IPS DF 4.7 (cell line): ENCODE data around the gene C21orf58.

ENCODE experiments used
- DNase-seq: peaks from one replicate; pipeline ENCODE4 v3.0.0-alpha.2; 2013; ENCODE audit warnings: low spot score; ENCODE audit errors: extremely low read depth

C21orf58 gene

GRCh38 chr21:46354046-46354445, 30.4 kb upstream of the C21orf58 start:
- DNase-seq, result no peak

- no peak for DNase-seq
These were observed 29.2 kb upstream of the C21orf58 start for GRCh38 chr21:46352913-46353312.

GRCh38 chr21:46352164-46352515, 28.5 kb upstream of the C21orf58 start:
- no peak for DNase-seq

DNA sequence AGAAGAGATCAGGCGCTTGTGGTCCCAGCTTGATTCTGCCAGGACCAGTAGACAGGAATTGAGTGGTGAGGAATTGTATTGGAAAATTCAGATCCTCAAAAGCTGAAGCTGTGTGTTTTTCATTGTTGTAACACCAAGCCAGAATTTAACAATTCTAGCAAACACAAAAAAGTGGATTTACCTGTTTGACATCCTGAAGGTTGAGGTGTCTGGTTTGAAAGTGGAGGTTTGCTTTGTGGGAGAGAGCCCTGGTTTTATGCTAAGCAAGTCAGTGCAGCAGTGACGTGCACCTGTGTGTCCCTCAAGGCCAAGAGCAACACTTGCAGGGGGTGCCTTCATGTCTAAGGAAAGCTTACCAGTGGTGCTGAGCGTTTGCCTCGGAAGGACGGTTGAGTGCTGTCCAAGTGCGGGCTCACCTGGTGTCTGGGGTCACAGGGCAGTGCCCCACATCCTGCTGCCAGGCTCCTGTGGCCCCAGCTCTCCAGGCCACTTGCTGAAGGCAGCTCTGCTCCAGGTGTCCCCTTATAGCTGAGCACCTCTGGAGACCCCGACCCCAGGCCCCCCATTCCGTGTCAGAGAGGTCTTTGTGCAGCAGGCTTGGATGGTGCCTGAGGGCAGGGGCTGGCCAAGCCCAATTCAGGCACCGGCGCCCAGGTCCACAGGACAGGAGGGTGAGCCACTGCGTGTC, 27.9 kb upstream of the C21orf58 start:
- no peak for DNase-seq

- no peak for DNase-seq
These were observed 27.3 kb upstream of the C21orf58 start for GRCh38 chr21:46350981-46351380.

DNA sequence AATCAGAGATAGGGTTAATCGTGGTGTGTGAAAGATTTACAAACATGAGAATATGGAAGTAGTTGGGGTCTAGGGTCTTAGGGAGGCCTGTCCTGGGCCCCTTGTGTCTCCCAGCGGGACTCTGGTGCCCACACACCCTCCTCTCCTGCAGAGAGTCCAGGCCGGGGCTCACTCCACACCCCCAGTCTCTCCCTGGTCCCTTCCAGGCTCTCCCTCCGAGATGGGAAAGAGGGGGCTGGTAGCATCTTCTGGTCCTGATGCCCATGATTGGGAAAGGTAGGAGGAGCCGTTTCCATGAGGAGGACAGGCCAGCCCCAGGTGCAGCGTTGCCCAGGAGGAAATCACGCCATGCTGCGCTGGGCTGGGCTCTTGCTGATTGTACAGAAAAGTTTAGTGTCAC, 26.9 kb upstream of the C21orf58 start:
- DNase-seq, result no peak

- DNase-seq, result no peak
These were observed 25.6 kb upstream of the C21orf58 start for GRCh38 chr21:46349134-46349760.

- no peak for DNase-seq
These were observed 24.2 kb upstream of the C21orf58 start for GRCh38 chr21:46347791-46348381.

GRCh38 chr21:46347203-46347550, 23.5 kb upstream of the C21orf58 start:
- no peak for DNase-seq

GRCh38 chr21:46346296-46347202, 22.9 kb upstream of the C21orf58 start:
- no peak for DNase-seq

GRCh38 chr21:46345861-46346260, 22.2 kb upstream of the C21orf58 start:
- DNase-seq, result no peak

DNA sequence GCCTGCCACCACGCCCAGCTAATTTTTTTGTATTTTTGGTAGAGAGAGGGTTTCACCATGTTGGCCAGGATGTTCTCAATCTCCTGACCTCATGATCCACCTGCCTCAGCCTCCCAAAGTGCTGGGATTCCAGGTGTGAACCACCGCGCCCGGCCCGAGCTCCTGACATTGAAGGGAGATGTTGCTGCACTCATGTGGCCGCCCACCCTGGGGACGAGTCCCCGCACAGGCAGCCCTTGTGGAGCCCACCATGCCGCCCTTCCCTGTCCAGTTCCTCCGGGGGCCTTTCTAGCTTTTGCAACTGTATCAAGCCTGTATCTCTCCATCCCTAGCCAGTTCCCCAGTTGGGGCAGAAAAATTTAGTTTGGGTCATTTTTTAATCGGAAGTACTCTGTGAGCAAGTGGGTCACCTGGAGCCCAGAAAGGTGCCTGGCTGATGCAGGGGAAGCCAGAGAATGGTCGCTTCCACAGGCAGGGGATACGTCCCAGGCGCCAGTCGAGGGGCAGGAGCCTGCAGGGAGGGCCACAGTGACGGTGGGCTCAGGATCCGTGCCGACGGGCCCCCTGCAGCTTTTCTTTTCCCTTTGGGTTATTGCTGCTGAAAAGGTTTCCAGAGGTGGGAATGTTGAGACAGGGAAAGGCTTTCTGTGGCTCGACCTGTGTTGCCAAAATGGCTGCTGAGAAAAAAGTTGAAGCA, 20.7 kb upstream of the C21orf58 start:
- no peak for DNase-seq

- no peak for DNase-seq
These were observed 17.3 kb upstream of the C21orf58 start for GRCh38 chr21:46340998-46341397.

DNA sequence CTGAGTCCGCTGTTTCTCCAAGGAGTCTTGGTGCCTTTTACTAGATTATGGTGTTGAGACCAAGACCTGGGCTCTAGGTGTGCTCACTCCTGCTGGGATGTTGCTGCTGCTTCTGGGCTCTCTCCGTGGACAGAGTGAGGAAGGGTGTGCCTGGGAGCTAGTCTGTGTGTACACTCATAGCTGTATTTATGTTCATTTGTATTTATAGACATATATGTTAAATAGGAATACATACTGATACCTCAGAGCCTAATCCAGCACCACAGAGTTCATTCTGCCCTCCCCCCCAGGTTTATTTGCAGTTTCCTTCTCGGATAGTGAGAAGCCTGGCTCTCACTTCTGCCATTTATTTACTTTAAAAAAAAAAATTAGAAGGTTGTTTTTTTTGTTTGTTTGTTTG, 12.9 kb upstream of the C21orf58 start:
- no peak for DNase-seq

DNA sequence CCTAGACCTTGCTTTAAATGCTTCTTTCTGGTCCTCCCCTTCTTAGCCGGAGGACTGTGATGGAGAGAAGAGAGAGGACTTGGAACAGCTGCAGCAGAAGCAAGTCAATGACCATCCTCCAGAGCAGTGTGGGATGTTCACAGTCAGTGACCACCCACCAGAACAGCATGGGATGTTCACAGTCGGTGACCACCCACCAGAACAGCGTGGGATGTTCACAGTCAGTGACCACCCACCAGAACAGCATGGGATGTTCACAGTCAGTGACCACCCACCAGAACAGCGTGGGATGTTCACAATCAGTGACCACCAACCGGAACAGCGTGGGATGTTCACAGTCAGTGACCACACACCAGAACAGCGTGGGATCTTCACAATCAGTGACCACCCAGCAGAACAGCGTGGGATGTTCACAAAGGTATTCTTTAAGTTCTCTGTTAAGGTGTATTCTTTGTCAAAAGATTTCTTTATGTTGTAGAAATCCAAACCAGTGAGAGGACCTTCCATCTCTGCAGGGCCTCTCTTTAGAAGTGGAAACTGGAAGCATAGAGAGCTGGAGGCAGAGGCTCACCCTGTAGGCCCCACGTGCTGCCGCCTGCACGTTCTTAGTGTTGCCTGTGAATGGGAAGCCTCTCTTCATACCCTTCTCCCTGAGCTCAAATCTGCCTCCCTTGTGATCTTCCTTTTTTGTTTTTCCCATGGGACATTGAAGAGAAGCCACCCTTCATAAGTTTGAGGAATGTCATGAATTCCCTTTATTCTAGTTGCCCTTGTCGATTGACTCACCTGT, 10.9 kb upstream of the C21orf58 start:
- no peak for DNase-seq

DNA sequence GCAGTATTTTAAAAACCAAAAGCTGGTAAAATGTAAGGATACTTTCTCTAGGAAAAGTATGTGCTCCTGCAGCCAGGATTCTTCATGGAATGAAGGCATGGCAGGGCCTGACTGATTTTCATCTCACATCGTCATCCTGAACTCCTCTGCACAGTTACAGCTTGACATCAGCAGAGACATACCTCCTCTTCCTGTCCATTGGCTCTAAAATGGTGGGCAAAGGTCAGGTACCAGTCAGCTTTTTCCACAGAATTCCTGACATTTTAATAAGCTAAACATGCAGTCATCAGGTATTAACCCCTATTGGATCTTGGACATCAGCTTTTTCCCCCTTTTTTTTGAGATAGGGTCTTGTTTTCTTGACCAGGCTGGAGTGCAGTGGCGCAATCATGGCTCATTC, 6.1 kb upstream of the C21orf58 start:
- DNase-seq, result no peak

- DNase-seq, result no peak
These were observed 4.5 kb upstream of the C21orf58 start for GRCh38 chr21:46328151-46328550.

- DNase-seq, result no peak
These were observed 4.0 kb upstream of the C21orf58 start for GRCh38 chr21:46327711-46328110.

DNA sequence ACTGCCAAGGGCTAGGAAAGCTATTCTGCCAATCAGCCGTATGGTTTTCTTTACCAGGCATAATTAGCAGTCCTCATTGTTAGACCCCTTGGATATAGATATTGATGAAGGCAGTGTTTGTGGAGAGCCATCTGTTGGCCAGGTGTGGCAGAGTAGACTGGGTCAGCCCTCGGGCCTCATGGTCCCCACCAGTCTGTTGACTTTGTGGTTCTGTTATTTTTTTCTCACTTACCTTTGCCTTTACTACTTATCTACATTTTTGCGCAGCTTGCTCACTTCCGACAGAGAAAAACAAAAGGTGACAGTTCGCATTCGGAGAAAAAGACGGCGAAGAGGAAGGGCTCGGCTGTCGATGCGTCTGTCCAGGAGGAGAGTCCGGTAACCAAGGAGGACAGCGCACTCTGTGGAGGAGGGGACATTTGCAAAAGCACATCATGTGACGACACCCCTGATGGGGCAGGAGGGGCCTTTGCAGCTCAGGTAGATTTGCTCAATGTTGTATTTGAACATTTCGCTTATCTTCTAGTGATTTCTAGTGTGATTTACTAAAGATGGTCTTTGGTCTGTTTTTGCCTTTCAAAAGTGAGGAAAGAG, 2.5 kb upstream of the C21orf58 start:
- no peak for DNase-seq
